Measurements from ENCODE around the gene NPW. TPM values are rescaled to one million over a fixed set of nuclear protein-coding genes. Genes with fewer than 3 reads are reported as not detected.

NPW gene
- total and polyA plus RNA-seq, 2 of the 8 experiments (the other 6 are each of a cell fraction or from before 2014, with no cell fraction given), result 4.0 to 10.3 TPM

DNA sequence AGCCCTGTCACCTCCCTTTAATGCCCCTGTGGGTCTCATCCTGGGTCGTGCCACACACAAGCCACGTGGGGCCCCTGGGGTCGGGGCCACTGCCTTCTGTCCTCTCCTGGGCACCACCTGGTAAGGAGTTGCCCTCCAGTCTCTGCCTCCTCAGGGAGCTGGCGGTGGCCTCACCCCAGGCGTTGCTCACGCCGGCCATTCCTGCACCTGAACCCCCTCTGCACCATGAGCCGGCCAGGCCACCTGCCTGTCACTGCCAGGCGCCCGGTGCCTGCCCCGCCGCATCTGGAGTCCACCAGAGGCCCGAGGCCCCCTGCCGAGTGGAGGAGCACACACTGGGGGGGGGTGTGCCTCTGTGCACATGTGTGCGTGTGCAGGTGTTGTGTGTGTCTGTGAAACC is 17.5 kb downstream of the NPW start (continued):
- TF ChIP-seq, protein P1, sequence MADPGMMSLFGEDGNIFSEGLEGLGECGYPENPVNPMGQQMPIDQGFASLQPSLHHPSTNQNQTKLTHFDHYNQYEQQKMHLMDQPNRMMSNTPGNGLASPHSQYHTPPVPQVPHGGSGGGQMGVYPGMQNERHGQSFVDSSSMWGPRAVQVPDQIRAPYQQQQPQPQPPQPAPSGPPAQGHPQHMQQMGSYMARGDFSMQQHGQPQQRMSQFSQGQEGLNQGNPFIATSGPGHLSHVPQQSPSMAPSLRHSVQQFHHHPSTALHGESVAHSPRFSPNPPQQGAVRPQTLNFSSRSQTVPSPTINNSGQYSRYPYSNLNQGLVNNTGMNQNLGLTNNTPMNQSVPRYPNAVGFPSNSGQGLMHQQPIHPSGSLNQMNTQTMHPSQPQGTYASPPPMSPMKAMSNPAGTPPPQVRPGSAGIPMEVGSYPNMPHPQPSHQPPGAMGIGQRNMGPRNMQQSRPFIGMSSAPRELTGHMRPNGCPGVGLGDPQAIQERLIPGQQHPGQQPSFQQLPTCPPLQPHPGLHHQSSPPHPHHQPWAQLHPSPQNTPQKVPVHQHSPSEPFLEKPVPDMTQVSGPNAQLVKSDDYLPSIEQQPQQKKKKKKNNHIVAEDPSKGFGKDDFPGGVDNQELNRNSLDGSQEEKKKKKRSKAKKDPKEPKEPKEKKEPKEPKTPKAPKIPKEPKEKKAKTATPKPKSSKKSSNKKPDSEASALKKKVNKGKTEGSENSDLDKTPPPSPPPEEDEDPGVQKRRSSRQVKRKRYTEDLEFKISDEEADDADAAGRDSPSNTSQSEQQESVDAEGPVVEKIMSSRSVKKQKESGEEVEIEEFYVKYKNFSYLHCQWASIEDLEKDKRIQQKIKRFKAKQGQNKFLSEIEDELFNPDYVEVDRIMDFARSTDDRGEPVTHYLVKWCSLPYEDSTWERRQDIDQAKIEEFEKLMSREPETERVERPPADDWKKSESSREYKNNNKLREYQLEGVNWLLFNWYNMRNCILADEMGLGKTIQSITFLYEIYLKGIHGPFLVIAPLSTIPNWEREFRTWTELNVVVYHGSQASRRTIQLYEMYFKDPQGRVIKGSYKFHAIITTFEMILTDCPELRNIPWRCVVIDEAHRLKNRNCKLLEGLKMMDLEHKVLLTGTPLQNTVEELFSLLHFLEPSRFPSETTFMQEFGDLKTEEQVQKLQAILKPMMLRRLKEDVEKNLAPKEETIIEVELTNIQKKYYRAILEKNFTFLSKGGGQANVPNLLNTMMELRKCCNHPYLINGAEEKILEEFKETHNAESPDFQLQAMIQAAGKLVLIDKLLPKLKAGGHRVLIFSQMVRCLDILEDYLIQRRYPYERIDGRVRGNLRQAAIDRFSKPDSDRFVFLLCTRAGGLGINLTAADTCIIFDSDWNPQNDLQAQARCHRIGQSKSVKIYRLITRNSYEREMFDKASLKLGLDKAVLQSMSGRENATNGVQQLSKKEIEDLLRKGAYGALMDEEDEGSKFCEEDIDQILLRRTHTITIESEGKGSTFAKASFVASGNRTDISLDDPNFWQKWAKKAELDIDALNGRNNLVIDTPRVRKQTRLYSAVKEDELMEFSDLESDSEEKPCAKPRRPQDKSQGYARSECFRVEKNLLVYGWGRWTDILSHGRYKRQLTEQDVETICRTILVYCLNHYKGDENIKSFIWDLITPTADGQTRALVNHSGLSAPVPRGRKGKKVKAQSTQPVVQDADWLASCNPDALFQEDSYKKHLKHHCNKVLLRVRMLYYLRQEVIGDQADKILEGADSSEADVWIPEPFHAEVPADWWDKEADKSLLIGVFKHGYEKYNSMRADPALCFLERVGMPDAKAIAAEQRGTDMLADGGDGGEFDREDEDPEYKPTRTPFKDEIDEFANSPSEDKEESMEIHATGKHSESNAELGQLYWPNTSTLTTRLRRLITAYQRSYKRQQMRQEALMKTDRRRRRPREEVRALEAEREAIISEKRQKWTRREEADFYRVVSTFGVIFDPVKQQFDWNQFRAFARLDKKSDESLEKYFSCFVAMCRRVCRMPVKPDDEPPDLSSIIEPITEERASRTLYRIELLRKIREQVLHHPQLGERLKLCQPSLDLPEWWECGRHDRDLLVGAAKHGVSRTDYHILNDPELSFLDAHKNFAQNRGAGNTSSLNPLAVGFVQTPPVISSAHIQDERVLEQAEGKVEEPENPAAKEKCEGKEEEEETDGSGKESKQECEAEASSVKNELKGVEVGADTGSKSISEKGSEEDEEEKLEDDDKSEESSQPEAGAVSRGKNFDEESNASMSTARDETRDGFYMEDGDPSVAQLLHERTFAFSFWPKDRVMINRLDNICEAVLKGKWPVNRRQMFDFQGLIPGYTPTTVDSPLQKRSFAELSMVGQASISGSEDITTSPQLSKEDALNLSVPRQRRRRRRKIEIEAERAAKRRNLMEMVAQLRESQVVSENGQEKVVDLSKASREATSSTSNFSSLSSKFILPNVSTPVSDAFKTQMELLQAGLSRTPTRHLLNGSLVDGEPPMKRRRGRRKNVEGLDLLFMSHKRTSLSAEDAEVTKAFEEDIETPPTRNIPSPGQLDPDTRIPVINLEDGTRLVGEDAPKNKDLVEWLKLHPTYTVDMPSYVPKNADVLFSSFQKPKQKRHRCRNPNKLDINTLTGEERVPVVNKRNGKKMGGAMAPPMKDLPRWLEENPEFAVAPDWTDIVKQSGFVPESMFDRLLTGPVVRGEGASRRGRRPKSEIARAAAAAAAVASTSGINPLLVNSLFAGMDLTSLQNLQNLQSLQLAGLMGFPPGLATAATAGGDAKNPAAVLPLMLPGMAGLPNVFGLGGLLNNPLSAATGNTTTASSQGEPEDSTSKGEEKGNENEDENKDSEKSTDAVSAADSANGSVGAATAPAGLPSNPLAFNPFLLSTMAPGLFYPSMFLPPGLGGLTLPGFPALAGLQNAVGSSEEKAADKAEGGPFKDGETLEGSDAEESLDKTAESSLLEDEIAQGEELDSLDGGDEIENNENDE (IDR thresholded peaks at IDR 0.05; ENCODE audit: insufficient replicate concordance, low read length), result no peak
- no peak for TF ChIP-seq SIX5 (IDR thresholded peaks at IDR 0.05; ENCODE audit: low read depth, low read length)
- TF ChIP-seq, protein P2, sequence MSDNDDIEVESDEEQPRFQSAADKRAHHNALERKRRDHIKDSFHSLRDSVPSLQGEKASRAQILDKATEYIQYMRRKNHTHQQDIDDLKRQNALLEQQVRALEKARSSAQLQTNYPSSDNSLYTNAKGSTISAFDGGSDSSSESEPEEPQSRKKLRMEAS (IDR thresholded peaks at IDR 0.05), result no peak
- TF ChIP-seq EZH2 (IDR thresholded peaks at IDR 0.05; ENCODE audit: low read depth, low read length, severe bottlenecking), result no peak
- no peak for TF ChIP-seq HDAC2 (IDR thresholded peaks at IDR 0.05; ENCODE audit: borderline replicate concordance in 1 of 2, low read depth in 2 of 2, low read length in 2 of 2)
- no peak for TF ChIP-seq EP300 (IDR thresholded peaks at IDR 0.05; ENCODE audit: borderline replicate concordance in 1 of 2, low read depth in 2 of 2, low read length in 2 of 2)
